Kidney epithelial cell (primary cell): ENCODE data around the gene PRKG2. TPM values are rescaled to one million over a fixed set of nuclear protein-coding genes. Genes with fewer than 3 reads are reported as not detected.

Source experiments
- DNase-seq: peaks from one replicate; pipeline ENCODE4 v3.0.0-alpha.2; 2010; ENCODE audit warnings: low read depth
- H3K27me3 ChIP-seq: 2 replicates; pipeline ENCODE4 v1.6.0; 2011; ENCODE audit warnings: low read length; ENCODE audit not compliant: control insufficient read depth, insufficient read depth
- H3K36me3 ChIP-seq: 2 replicates; pipeline ENCODE4 v1.5.1; 2011; ENCODE audit warnings: low read length; ENCODE audit not compliant: control insufficient read depth, insufficient read depth
- H3K4me3 ChIP-seq: 2 replicates; pipeline ENCODE4 v1.5.1; 2011; ENCODE audit warnings: low read depth, mild to moderate bottlenecking, control low read depth, low read length
- CTCF ChIP-seq: IDR thresholded peaks from 2 replicates; pipeline ENCODE4 v1.5.1; 2011; ENCODE audit warnings: mild to moderate bottlenecking, moderate library complexity, low read length, control low read depth, inconsistent platforms; ENCODE audit not compliant: insufficient read depth, poor library complexity, severe bottlenecking
- total RNA-seq: library from RNA; depleted of rRNA; stranded (reverse); fragments of >200 nt; gene quantifications from 2 replicates; pipeline ENCODE4 v1.2.3, GENCODE V29; 2015

PRKG2 gene
- total RNA-seq, 1 donor from 2014 or later = 2.3 TPM

GRCh38 chr4:81120055-81120454 is 95.0 kb downstream of the PRKG2 start:
- Histone ChIP-seq H3K36me3 (no peaks in the 10 kb centered on the region), H3K4me3 (no peak overlapping the region), H3K27me3 (no peaks in the 10 kb centered on the region)
- no peak for DNase-seq
- no peak for TF ChIP-seq CTCF

GRCh38 chr4:81118086-81118485 is 96.9 kb downstream of the PRKG2 start:
- H3K36me3 ChIP-seq = no peaks in the 10 kb centered on the region
- no peak for DNase-seq
- no peak overlapping the region for H3K4me3 ChIP-seq
- TF ChIP-seq CTCF = no peak
- H3K27me3 ChIP-seq = no peaks in the 10 kb centered on the region

GRCh38 chr4:81116566-81116965 is 98.5 kb downstream of the PRKG2 start:
- Histone ChIP-seq H3K36me3 (no peaks in the 10 kb centered on the region), H3K4me3 (no peak overlapping the region), H3K27me3 (no peaks in the 10 kb centered on the region)
- DNase-seq = no peak
- no peak for TF ChIP-seq CTCF

GRCh38 chr4:81113024-81113423 is 102.0 kb downstream of the PRKG2 start:
- Histone ChIP-seq H3K36me3 (no peaks in the 10 kb centered on the region), H3K4me3 (no peak overlapping the region), H3K27me3 (no peaks in the 10 kb centered on the region)
- TF ChIP-seq CTCF = no peak
- DNase-seq = no peak

- Histone ChIP-seq H3K4me3 (no peak overlapping the region), H3K27me3 (no peaks in the 10 kb centered on the region), H3K36me3 (no peaks in the 10 kb centered on the region)
- no peak for TF ChIP-seq CTCF
- DNase-seq = no peak
These were observed 105.7 kb downstream of the PRKG2 start for GRCh38 chr4:81109356-81109755.

- no peak for TF ChIP-seq CTCF
- Histone ChIP-seq H3K4me3 (no peak overlapping the region), H3K36me3 (no peaks in the 10 kb centered on the region), H3K27me3 (no peaks in the 10 kb centered on the region)
- no peak for DNase-seq
These were observed 108.9 kb downstream of the PRKG2 start for GRCh38 chr4:81106150-81106549.
